ENCODE data around the gene TP53TG5.
"Not testable (repeated sequence)": the region's sequence is repeated elsewhere in the genome, so short reads cannot be mapped to it uniquely, and the experiment has no call there.

TP53TG5 gene

DNA sequence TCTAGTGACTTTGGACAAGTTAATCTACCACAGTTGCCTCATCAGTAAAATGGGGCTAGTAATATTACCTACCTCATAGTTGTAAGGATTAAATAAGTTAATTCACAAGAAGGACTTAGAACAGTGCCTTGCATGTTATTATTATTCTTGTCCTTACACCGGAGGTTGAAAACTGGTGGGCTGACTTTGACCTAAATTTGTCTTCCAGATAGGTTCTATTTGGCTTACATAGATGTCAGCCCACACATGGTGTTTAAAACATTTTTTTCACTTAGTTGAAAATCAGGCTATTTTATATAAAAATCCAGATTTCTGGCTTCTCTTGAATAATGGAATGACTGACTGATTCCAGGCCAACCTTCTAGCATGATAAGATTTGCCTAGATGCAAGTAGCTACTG lies 11.9 kb downstream of the TP53TG5 start:
- DNase-seq (ENCODE audit: low read depth): no peak

DNA sequence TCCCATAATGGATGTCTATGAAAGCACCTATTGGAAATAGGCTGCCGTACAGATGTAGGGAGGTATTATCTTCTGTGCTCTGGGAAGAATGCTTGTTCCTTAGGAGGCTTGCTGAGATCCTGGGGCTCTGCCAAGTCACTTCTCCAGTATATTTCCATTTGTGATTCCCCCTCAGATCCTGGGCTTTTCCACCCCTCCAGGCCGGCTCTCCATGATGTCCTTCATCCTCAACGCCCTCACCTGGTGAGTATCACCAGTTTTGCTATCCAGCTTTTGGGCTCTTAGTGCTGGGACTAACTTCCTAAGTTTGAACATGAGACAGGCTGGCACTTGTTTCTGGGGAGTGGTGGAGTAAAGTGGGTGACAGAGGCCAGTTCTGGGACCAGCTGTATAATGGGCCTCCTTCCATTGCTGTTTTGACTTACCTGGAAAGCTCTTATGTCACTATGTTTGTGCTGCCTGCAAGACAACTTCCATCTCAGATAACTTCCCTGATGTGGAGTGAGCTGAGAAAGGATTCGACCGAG lies 12.6 kb downstream of the TP53TG5 start:
- DNase-seq (ENCODE audit: low read depth): no peak

DNA sequence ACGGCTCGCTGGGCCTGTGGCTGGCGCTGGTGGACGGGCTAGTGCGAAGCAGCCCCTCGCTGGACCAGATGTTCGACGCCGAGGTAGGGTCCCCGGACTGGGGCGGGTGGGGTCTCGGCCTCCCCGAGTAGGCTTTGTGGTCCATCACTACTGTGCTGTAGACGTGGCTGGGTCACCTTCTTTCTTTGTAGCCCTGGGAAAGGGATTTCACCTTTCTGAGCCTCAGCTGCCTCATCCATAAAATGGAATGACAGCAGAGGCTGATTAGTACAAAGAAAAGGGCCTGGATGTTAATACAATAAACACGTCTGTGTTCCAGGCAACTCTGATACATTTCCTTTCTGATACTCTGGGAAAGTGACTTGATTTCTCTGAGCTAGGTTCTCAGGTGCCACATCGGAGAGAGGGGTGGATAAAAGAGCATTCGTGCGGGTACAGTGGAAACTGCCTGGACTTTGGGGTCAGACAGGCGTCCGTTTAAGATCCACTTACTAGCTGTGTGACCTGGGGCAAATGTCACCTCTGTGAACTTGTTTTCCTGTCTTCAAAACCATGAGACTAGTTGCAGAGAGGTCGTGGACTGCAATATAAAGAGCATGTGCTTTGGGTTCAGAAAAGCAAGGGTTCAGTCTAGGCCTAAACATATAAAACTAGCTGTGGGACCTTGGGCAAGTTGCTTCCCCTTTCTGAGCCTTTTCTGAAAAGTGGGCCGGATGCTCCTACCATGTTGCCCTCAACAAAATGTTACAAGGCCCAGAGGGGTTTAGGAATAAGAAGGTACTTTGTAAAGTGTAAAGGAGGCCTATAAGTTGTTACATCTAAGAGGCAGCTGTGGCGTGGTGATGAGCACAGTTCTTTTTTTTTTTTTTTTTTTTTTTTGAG lies 14.3 kb downstream of the TP53TG5 start:
- no peak for DNase-seq (ENCODE audit: low read depth)

DNA sequence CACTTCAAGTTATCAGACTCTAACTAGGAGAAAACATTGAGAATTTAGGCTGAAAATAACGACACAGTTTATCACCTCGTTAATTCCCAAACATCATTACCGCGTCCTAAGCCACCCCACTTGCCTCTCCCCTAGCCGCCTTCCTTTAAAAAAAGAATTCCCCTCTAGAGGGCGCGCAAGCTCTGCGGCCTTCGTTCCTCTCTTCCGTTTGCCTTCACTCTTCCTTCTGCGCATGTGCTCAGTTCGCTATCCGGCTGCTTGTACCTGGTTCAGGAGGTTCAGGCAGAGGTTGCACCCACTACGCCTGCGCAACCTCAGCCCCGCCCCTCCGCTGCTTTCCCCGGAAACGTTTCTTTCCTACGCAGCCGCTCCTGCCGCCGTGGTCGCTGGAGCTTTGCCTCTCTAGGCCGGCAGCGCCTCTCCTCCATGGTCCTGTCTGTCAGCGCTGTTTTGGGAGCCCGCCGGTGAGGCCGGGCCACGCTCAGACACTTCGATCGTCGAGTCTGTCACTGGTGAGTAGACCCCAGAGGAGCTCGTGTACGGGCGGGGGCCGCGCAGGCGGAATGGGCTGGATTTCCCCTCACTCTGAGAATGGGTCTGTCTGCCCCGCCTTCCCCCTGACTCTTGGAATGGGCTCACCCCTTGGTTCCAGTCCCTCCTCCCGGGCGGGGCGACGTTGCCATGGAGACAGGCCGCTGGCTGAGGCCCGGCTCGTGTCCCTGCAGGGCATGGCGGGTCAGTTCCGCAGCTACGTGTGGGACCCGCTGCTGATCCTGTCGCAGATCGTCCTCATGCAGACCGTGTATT lies 15.1 kb downstream of the TP53TG5 start, which contains the start of gene SYS1:
Gene SYS1, plus strand, starts transcription at position 353 of the 807 bp plus-strand sequence. Its CDS starts 376 bp downstream, at position 729.
- peak; percentile 99 for DNase-seq (ENCODE audit: low read depth)

DNA sequence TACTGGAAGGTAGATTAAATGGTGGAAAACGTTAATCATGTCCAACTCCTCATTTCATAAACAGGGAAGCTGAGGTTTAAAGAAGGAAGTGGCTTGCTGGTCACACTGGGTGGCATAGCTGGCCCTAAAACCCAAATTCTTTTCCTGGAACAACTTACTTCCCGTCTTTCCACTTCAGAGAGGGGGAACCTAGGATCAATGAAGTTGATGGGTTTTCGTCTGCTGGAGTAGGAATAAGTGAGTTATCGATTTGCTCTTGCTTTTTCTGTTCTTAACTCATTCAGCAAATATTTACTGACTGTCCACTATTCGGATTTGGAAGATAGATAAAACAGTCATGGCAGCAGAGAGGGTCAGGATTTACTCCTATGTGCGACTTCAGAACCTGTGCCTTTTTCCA lies 16.3 kb downstream of the TP53TG5 start:
- DNase-seq (ENCODE audit: low read depth): no peak

DNA sequence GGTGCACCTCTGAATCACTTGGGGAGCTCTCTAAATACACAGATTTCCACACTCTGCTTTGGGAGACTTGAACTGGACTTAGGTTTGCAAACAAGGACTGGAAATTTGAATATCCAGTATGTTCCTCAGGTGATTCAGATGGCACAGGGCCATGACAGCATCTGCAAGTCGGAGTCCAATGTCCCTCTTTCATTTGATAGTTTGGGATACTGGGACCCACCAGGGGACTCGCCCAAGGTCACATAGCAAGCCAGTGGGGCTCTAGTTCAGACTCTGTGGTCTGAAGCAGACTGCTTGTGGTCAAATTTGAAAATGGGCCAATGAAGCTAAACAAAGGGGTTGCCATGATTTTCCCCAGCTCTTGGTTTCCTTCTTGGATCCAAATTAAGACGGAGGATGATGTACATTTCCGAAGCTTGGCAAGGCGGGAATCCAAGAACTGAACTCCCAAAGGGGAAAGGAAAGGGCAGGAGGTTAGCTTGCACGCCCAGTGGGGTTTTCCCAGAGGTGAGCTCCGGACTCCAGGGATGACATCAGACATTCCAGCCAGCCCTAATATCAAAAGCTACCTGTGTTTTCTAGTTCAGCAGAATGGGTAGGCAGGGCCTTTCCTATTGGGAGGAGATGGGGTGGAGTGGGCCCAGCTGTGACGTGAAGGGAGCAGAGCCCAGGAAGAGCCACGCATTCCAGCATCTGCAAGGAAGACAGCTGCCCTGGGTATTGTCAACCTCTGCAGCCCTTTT lies 18.5 kb downstream of the TP53TG5 start:
- DNase-seq (ENCODE audit: low read depth): no peak

DNA sequence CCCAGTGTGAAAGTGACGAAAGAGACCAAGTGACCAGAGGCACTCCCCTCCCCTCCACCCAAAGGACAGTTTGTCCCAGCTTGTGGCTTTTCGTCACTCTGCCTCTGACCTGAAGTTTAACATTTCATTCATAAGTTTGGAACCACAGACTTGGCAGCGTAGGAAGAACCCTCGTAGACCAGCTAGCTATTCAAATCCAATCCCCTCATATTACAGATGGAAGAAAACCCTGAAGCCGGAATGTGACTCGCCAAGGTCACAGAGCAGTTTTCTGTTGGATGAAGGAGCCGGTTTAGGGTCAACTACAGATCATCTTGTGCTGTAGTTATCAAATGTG lies 19.1 kb downstream of the TP53TG5 start:
- no peak for DNase-seq (ENCODE audit: low read depth)

DNA sequence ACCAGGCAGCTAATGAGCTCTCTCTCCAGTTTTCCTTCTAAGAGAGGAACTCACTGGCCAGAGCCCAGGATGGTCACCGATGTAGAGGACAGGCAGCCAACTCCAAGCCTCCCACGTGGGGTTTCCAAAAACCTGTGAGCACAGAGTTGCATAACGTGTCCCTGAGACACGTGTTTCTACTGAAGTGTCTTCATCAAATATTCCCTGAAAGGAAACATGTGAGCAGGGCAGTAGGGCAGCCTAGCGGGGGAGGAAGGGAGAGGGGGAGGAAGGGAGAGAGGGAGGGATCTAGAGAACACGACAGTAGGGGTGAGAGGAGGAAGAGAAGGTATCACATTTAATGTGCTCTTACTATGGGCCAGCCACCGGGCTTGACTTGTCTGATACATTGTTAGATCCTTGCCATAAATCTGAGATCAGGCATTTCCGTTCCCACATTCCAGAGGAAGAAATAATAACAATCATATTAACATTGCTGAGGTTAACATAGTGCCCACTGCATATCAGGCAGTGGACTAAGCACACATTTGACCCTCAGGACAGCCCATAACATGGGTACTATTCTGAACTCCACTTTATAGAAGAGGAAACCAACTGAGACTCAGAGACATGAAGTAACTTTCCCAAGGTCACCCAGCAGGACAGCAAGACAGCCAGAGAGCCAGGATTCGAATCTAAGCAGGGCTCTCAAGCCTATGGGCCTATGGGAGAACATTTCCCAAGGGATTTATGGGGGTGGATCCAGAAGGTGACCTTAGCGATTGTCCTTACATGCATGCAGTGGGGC lies 19.6 kb downstream of the TP53TG5 start:
- DNase-seq (ENCODE audit: low read depth): no peak

DNA sequence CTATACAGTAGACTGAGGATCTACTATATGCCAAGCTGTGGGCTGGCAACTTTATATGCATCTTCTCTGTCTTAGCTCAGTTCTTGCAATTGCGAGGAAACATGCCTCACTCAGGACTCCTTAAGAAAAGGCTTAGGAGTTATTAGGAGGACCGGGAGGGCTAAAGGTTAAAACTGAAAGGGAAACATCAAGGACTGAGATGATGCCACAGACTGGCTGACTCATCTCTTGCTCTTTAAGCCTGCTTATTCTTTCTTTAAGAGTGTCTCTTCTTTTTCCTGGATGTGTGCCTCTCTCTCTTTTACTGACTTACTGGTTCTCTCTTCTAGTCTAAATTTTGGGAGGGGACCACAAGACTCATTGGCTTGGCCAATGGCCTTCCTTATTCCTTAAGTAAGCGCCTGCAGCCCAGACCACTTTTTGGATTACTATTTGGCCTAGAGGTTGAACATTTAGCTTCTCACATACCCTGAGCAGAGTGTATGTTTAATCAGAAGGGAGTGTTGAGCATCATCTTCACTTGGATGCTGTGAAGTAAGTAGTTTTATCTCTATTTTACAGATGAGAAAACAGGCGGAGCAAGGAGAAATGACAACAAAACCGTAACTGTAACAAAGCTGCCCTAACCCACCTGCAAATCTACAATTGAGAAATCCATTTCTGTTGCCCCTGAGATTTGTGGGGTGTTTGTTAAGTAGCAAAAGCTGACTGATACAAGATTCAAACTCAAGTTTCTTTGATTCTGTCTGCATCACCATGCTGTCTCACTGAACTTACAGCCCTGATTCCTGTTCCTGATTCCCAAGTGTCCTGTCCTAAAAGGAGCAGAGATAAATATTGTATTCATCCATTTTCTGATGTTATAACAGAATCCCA lies 22.7 kb downstream of the TP53TG5 start:
- DNase-seq (ENCODE audit: low read depth): peak; percentile 58

DNA sequence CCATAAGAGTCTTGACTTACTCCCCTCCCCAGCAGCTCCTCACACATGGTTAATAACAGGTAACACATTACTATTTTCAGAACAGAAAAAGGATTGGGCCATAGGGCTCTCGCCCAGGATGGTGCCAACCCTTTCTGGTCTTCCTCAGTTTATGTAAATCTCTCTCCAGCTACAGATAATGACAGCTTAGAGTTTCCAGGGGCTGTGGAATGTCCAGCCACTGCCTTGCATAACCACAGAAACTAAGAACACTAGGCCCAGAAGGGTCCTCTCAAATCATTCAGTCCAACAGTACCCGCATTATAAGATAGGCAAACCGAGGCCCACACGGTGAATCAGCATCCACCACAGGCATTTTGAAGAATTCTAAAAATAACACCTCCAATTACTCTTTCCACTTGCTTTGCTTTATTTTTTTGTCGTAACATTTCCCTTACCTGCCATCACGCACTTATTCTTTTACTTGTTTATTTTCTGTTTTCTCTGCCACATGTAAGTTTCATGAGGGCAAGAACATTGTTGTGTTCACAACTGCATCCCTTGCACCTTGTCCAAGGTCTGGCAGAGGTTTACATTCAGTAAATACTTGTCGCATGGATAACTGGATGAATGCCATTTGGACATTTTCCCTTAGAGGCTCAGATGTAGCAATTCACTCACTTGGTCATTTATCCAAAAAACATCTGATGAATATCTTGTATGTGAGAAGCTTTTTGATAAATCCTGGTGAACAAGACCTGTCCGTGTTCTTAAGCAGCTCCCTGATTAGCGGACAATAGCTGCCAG lies 23.5 kb downstream of the TP53TG5 start:
- DNase-seq (ENCODE audit: low read depth): no peak

DNA sequence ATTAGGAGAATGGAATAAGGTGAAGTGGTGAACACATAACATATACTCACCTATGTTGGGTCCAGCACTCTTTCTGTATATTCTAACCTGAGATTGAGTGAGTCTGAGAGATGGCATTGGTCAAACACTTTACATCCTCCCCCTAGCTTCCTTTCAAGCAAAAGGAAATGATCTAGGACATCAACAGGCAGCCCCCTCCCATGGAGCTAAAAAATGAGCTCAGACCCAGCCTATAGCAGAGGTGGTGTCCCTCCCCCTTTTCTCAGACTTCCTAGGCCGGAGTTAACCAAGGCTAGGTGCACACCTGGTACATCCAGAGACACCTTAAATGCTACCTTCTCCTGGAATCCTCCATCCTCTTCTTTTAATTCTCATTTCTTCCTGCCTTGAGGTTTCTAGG lies 24.4 kb downstream of the TP53TG5 start:
- DNase-seq (ENCODE audit: low read depth): no peak

DNA sequence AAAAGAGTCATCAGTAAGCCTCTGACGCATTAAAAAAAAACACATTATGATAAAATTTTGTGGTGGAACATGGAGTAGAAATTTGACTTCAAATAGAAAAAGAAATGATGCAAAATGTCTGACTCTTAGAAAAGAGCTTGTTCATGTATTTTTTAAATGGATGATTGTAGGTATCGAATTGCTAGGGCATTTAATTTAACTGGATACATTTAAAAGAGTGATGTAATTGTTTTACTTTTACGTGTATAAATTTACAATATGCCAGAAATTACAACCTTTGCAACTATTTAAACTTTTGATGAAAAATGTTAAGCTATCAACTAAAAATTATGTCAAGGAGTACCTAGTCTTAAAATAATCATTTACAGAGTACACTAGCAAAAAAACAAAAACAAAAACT lies 25.4 kb downstream of the TP53TG5 start:
- no peak for DNase-seq (ENCODE audit: low read depth)

DNA sequence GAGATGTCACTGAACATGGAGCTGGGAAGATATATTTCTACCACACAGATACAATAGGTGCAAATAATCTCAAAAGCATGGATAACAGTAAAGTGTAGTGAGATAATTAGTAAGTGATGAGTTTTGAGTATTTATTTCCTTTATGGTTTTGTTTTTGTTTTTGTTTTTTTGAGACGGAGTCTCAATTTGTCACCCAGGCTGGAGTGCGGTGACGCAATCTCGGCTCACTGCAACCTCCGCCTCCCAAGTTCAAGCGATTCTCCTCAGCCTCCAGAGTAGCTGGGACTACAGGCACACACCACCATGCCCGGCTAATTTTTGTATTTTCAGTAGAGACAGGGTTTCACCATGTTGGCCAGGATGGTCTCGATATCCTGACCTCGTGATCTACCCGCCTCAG lies 27.3 kb downstream of the TP53TG5 start:
- not testable (repeated sequence) for DNase-seq (ENCODE audit: low read depth)

DNA sequence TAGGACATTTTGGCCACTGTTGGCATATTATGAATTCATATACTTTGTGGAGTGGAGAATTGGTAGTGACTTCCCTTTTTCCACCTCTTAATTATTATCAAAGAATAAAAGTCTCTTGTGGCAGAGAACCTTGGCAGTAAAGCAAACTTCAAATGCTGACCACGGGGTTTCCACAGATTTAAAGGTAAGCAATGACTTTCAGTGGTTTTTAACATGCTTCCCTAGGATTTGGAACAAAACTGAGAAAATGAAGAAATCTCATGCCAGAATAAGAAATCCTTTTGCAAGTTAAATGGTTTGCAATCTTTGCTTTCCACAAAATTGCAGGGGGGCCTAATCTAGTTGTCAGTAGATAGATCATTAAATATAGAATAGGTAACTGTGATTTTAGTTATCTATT lies 27.9 kb downstream of the TP53TG5 start:
- no peak for DNase-seq (ENCODE audit: low read depth)

DNA sequence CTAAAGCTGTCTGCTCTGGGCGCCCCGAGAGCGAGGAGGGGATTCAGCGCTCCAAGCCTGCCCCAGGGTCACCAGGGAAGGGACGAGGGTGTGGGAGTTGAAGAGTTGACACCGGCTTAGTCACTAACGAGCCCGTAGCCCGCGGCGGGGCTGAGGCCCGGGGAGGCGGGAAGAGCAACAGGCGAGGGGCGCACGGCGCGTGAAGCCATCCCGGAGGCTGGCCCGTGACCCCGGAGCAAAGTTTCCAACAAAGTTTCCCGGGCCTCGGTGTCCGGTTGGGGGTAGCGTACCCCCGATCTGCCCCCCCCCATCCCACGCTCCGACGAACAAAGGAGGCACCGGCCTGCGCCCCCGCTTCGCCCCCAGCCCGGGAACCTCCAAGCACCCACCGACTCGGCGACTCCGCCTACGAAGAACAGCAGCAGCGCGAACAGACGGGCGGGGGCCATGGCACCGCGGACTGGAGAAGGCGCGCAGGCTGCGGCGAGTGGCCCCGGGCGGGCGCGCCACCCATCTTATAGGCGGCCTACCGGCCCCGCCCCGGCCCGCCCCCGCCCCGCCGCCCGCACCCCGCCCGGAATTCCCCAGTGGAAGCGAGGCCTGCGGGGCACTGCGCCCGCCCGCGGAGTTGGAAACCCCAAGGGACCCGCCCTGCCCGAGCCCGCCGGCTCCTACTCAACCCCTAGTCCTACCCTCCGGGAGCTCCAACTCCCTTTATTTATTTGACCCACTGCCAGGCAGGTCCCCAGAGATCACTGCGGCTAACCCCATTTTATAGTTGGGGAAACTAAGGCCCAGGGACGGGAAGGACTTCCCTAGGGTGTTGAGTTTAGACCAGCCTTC lies 30.0 kb downstream of the TP53TG5 start, which contains the start of gene SDC4:
Gene SDC4, minus strand, starts transcription at position 489 of the 843 bp plus-strand sequence. Its CDS starts 40 bp downstream, at position 449.
- DNase-seq (ENCODE audit: low read depth): no peak

DNA sequence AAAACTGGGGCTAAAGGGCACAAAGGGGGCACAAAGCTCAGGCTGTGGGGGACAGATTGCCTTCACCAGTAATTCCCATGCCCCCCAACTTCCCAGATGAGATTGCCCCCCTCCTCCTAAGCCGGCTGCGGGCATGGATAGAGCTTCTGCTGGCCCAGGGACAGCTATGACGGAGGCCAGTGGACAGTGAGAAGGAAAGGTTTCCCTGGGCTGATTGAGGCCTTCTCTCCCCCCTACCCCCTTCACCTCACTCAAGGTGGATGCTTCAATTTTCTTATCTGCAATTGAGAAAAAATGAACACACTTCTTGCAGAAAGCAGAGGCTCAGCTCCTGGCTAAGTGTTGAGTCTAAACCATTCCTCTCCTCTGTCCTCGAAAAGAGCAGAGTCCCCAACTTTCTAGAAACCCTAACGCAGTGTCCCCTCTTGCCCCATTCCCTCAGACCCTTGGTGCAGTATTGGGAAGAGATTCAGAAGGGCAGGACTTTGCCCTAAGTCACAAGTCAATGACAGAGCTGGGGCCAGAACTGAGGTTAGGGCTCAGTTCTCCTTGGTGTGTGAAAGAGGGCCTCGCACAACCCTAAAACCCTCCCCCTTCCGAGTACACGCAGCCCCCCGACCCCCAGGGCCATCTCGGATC lies 30.7 kb downstream of the TP53TG5 start:
- DNase-seq (ENCODE audit: low read depth): no peak

DNA sequence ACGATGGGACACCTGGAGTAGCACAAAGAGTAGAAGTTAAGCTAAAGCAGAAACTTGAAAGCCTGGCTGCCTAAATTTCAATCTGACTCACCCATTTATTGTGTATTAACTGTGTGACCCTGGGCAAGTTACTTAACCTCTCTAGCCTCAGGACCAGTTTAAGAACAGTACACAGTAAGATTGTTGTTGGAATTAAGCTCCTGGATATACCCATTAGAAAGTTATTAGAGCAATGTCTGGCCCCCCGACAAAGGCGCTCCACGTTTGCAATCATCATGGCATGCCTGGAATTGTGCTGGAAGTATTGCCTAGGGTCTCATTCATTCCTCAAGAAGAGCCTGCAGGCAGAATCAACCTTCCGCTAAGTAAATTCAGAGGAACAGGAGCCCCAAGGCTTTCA lies 31.3 kb downstream of the TP53TG5 start:
- no peak for DNase-seq (ENCODE audit: low read depth)

DNA sequence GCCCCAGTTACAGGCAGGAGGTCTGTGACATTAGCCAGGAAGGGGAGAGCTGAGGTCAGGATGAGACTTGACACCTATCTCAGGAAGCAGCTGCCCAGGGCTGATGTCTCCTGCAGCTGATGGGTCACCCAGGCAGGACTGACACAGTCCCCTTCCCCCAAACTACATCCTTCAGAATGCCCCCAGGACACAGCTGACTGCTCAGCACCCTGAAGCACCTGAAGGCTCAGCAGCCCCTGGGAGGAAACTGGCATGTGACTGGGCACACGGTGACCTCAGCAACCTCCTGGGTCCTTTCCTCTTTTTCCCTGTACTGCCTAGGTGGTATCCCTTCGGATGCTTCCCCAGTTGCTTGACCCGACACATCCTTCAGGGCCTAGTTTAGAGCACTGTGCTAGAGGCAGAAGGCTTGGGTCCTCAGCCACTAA lies 31.8 kb downstream of the TP53TG5 start:
- no peak for DNase-seq (ENCODE audit: low read depth)

Data from HS-5 (cell line).